Activated B cell treated with CpG ODN at 0.5 μM for 24 hours (primary cell): Measurements from ENCODE around the gene ALDH2. TPM values are rescaled to one million over a fixed set of nuclear protein-coding genes. Genes with fewer than 3 reads are reported as not detected.

Experiments used
- ATAC-seq: fragments of 200-7000 bp; cut with Tn5 transposase; one replicate; pipeline ENCODE4 v1.10.0; 2021; ENCODE audit warnings: low read depth, mild to moderate bottlenecking, moderate library complexity
- CTCF ChIA-PET: fragments of 350-600 bp; sonication (Branson Sonifier 250); formaldehyde crosslinking; loops from one replicate; lab custom pipeline; 2021; ENCODE audit warnings: antibody characterized with exemption; lab: Charles Lee
- POLR2A ChIA-PET: fragments of 350-600 bp; sonication (Branson Sonifier 250); formaldehyde crosslinking; loops from one replicate; lab custom pipeline; 2021; ENCODE audit warnings: antibody characterized with exemption; lab: Charles Lee
- DNase-seq: peaks from one replicate; pipeline ENCODE4 v3.0.0; 2022
- H3K27ac Mint-ChIP-seq: one replicate; pipeline ENCODE4 v1.8.0; 2020; ENCODE audit warnings: mixed read lengths
- H3K27me3 Mint-ChIP-seq: one replicate; pipeline ENCODE4 v1.8.0; 2021; ENCODE audit warnings: mixed read lengths
- H3K36me3 Mint-ChIP-seq: one replicate; pipeline ENCODE4 v1.8.0; 2021; ENCODE audit warnings: low read depth, mixed read lengths
- H3K4me1 Mint-ChIP-seq: one replicate; pipeline ENCODE4 v1.8.0; 2021; ENCODE audit warnings: mixed read lengths
- H3K4me3 Mint-ChIP-seq: one replicate; pipeline ENCODE4 v1.8.0; 2020; ENCODE audit warnings: mild to moderate bottlenecking, mixed read lengths
- H3K9me3 Mint-ChIP-seq: one replicate; pipeline ENCODE4 v1.8.0; 2020; ENCODE audit warnings: mixed read lengths
- CTCF ChIP-seq: fragments of 200-600 bp; IDR thresholded peaks from one replicate; pipeline ENCODE4 v1.8.0; 2022; ENCODE audit warnings: antibody characterized with exemption, mild to moderate bottlenecking
- intact Hi-C: fragments of 100-400 bp; cut with micrococcal nuclease; formaldehyde crosslinking; loops from one replicate; pipeline ENCODE4 v1.15.1; 2024
- total RNA-seq: library from RNA; stranded (reverse); gene quantifications from 2 replicates; pipeline ENCODE4 v1.2.3, GENCODE V29; 2022

Gene ALDH2
- total RNA-seq, 1 donor from 2014 or later: 36.0 TPM

DNA sequence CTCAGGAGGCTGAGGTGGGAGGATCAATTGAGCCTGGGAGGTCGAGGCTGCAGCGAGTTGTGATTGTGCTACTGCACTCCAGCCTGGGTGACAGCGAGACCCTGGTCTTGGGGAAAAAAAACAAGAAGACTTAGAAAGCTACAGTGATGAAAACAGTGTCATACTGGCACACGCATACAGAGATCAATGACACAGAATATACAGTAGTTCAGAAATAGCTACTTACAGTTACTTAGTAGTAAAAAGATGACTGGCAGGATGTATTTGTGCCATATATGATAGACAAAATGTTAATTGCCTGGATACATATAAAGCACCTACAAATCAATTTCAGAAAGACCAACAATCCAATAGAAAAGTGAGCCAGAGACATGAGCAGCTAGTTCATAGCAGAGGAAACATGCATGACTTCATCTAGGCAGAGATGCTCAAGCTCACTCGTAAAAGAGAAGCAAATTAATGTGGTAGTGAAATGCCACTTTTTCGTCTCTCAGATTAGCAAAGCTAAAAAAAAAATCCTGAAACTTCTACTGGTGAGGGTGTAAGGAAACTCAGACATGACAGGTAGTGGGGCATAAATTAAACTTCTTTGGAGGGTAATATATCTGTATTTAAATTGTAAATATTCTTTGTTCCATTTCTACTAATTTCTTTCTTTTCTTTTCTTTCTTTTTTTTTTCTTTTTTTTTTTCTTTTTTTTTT lies 2.5 kb upstream of the ALDH2 start:
- peak overlapping the region; percentile 96 for H3K27ac Mint-ChIP-seq
- peaks cover 79% of the 10 kb centered on the region for H3K4me1 Mint-ChIP-seq
- ATAC-seq: peak; percentile 50
- H3K4me3 Mint-ChIP-seq: peak overlapping the region; percentile 79
- no peak for TF ChIP-seq CTCF
- no peaks in the 10 kb centered on the region for H3K9me3 Mint-ChIP-seq
- intact Hi-C loops: loop anchor here (10.0 kb wide), 1 partner anchor 79 kb away; the partner anchor contains the start of genes ACAD10 and BRAP
- no peaks in the 10 kb centered on the region for H3K36me3 Mint-ChIP-seq
- H3K27me3 Mint-ChIP-seq: no peaks in the 10 kb centered on the region
- DNase-seq: no peak
- POLR2A ChIA-PET: interaction anchor here (0.6 to 4.1 kb wide), 17 partner anchors 10 to 477 kb away, joined by 3 to 73 read pairs (median 5); partner anchors contain the start of genes ACAD10, BRAP and MAPKAPK5
- CTCF ChIA-PET: interaction anchor here (0.9 to 5.1 kb wide), 6 partner anchors 11 to 78 kb away, joined by 3 to 41 read pairs (median 6); partner anchors contain the start of gene MAPKAPK5

- no peak for DNase-seq
- TF ChIP-seq CTCF: no peak
- no peak for ATAC-seq
- no peaks in the 10 kb centered on the region for H3K36me3 Mint-ChIP-seq
- H3K4me3 Mint-ChIP-seq: peak overlapping the region; percentile 87
- intact Hi-C loops: loop anchor here (2.0 to 10.0 kb wide), 3 partner anchors 75 to 245 kb away; partner anchors contain the start of genes ACAD10, BRAP, ERP29 and MAPKAPK5
- peak overlapping the region; percentile 80 for H3K27ac Mint-ChIP-seq
- H3K9me3 Mint-ChIP-seq: no peaks in the 10 kb centered on the region
- H3K4me1 Mint-ChIP-seq: peaks cover 48% of the 10 kb centered on the region
- H3K27me3 Mint-ChIP-seq: no peaks in the 10 kb centered on the region
- ChIA-PET POLR2A (interaction anchor here (0.5 to 4.1 kb wide), 4 partner anchors 8 to 518 kb away, joined by 3 to 73 read pairs (median 12); no protein-coding TSS in a partner anchor), CTCF (interaction anchor here (0.9 to 2.2 kb wide), 3 partner anchors 10 to 20 kb away, joined by 3 to 8 read pairs (median 3); no protein-coding TSS in a partner anchor)
Observed at GRCh38 chr12:111767362-111768158, 827 bp downstream of the ALDH2 start.

GRCh38 chr12:111768159-111768895 lies 1.6 kb downstream of the ALDH2 start:
- Mint-ChIP-seq H3K36me3 (no peaks in the 10 kb centered on the region), H3K4me3 (peak overlapping the region; percentile 0), H3K4me1 (peaks cover 46% of the 10 kb centered on the region), H3K27ac (no peak overlapping the region), H3K9me3 (no peaks in the 10 kb centered on the region), H3K27me3 (no peaks in the 10 kb centered on the region)
- TF ChIP-seq CTCF: no peak
- intact Hi-C loops: loop anchor here (5.0 to 10.0 kb wide), 2 partner anchors 84 to 244 kb away; partner anchors contain the start of genes ACAD10, BRAP, ERP29 and TMEM116
- DNase-seq (no peak), ATAC-seq (no peak)
- POLR2A ChIA-PET: interaction anchor here (0.5 to 2.2 kb wide), 4 partner anchors 11 to 519 kb away, joined by 3 to 12 read pairs (median 7); no protein-coding TSS in a partner anchor
- CTCF ChIA-PET: interaction anchor here (0.9 to 2.2 kb wide), 2 partner anchors 9 to 15 kb away, joined by 3 to 8 read pairs; no protein-coding TSS in a partner anchor

GRCh38 chr12:111769599-111769998 lies 2.9 kb downstream of the ALDH2 start:
- H3K27ac Mint-ChIP-seq: no peak overlapping the region
- no peaks in the 10 kb centered on the region for H3K27me3 Mint-ChIP-seq
- no peak for TF ChIP-seq CTCF
- H3K4me3 Mint-ChIP-seq: no peak overlapping the region
- H3K4me1 Mint-ChIP-seq: peaks cover 46% of the 10 kb centered on the region
- ATAC-seq (no peak), DNase-seq (no peak)
- H3K36me3 Mint-ChIP-seq: no peaks in the 10 kb centered on the region
- intact Hi-C loops: loop anchor here (5.0 to 10.0 kb wide), 2 partner anchors 85 to 243 kb away; partner anchors contain the start of genes ACAD10, BRAP, ERP29 and TMEM116
- POLR2A ChIA-PET: interaction anchor here (0.7 kb wide), 1 partner anchor 8 kb away, joined by 7 read pairs; no protein-coding TSS in a partner anchor
- H3K9me3 Mint-ChIP-seq: no peaks in the 10 kb centered on the region
- CTCF ChIA-PET: no interaction called here
